SW 1271 (cell line): ENCODE results near the gene MRPL24.
"Not testable (repeated sequence)": the region's sequence is repeated elsewhere in the genome, so short reads cannot be mapped to it uniquely, and the experiment has no call there.

ENCODE experiments used
- DNase-seq, 2 experiments: peaks; one replicate each; lab custom pipeline; 2025; lab: John Stamatoyannopoulos, UW

Gene MRPL24

GRCh38 chr1:156740741-156741480 lies at the start of gene MRPL24:
TSS of gene MRPL24 (minus strand) at chr1:156741088. CDS start at chr1:156738704, 2,384 bp downstream.
- DNase-seq, result peak; percentile 86 to 97

- no peak for DNase-seq
These were observed 48.9 kb upstream of the MRPL24 start for GRCh38 chr1:156789621-156790318.

GRCh38 chr1:156788136-156788535 lies 47.2 kb upstream of the MRPL24 start:
- no peak for DNase-seq

- no peak for DNase-seq
These were observed 45.8 kb upstream of the MRPL24 start for GRCh38 chr1:156786640-156787039.

GRCh38 chr1:156785458-156785857 lies 44.6 kb upstream of the MRPL24 start:
- no peak for DNase-seq

- DNase-seq, result no peak
These were observed 40.8 kb upstream of the MRPL24 start for GRCh38 chr1:156781585-156782186.

- DNase-seq, result no peak
These were observed 36.7 kb upstream of the MRPL24 start for GRCh38 chr1:156777573-156777972.

- no peak for DNase-seq
These were observed 36.1 kb upstream of the MRPL24 start for GRCh38 chr1:156776942-156777341.

- DNase-seq, result no peak
These were observed 34.9 kb upstream of the MRPL24 start for GRCh38 chr1:156775799-156776198.

- DNase-seq, result no peak
These were observed 32.7 kb upstream of the MRPL24 start for GRCh38 chr1:156773607-156774006.

- no peak for DNase-seq
These were observed 32.0 kb upstream of the MRPL24 start for GRCh38 chr1:156772728-156773497.

- DNase-seq, result no peak
These were observed 31.3 kb upstream of the MRPL24 start for GRCh38 chr1:156772222-156772621.

- no peak for DNase-seq
These were observed 27.9 kb upstream of the MRPL24 start for GRCh38 chr1:156768610-156769295.

GRCh38 chr1:156767879-156768604 lies 27.2 kb upstream of the MRPL24 start:
- DNase-seq, result peak in 1 of 2 experiments; percentile 2

GRCh38 chr1:156767101-156767878 lies 26.4 kb upstream of the MRPL24 start, which contains the start of gene PRCC:
TSS of gene PRCC (plus strand) at chr1:156767535. CDS start at chr1:156767772, 237 bp downstream.
- DNase-seq, result peak; percentile 93 to 98

GRCh38 chr1:156766298-156767100 lies 25.6 kb upstream of the MRPL24 start:
- no peak for DNase-seq

- DNase-seq, result no peak
These were observed 24.8 kb upstream of the MRPL24 start for GRCh38 chr1:156765666-156766065.

GRCh38 chr1:156765136-156765535 lies 24.2 kb upstream of the MRPL24 start:
- not testable (repeated sequence) for DNase-seq

- no peak for DNase-seq
These were observed 19.9 kb upstream of the MRPL24 start for GRCh38 chr1:156760796-156761104.
